Astrocyte (in vitro differentiated cells and primary cell): ENCODE data around the gene RHNO1. TPM values are rescaled to one million over a fixed set of nuclear protein-coding genes. Genes with fewer than 3 reads are reported as not detected.

Experiments
- DNase-seq: peaks from one replicate; pipeline ENCODE4 v3.0.0-alpha.2; 2010; ENCODE audit warnings: low read depth
- FAIRE-seq: peaks from 2 replicates; lab custom pipeline; 2011; peaks lifted over from hg19 to GRCh38; lab: Jason Lieb, UNC
- H2AFZ ChIP-seq: 2 replicates; pipeline ENCODE4 v1.6.0; 2012; ENCODE audit warnings: low read depth, low read length, inconsistent platforms
- H3K27ac ChIP-seq: 2 replicates; pipeline ENCODE4 v1.5.1; 2011; ENCODE audit warnings: low read depth, low read length, inconsistent platforms
- H3K27me3 ChIP-seq: 2 replicates; pipeline ENCODE4 v1.6.0; 2011; ENCODE audit warnings: low read length, inconsistent platforms; ENCODE audit not compliant: insufficient read depth
- H3K36me3 ChIP-seq: 2 replicates; pipeline ENCODE4 v1.5.1; 2011; ENCODE audit warnings: low read length, inconsistent platforms; ENCODE audit not compliant: insufficient read depth
- H3K4me1 ChIP-seq: 2 replicates; pipeline ENCODE4 v1.5.1; 2011; ENCODE audit warnings: low read length, inconsistent platforms; ENCODE audit not compliant: insufficient read depth
- H3K4me2 ChIP-seq: 2 replicates; pipeline ENCODE4 v1.6.0; 2012; ENCODE audit warnings: low read length, inconsistent platforms
- H3K4me3 ChIP-seq: 2 replicates; pipeline ENCODE4 v1.5.1; 2011; ENCODE audit warnings: low read depth, mild to moderate bottlenecking, low read length, inconsistent platforms; ENCODE audit not compliant: insufficient read depth
- H3K79me2 ChIP-seq: 2 replicates; pipeline ENCODE4 v1.6.0; 2012; ENCODE audit warnings: mild to moderate bottlenecking, low read length, inconsistent platforms; ENCODE audit not compliant: insufficient read depth
- H3K9ac ChIP-seq: 2 replicates; pipeline ENCODE4 v1.6.0; 2012; ENCODE audit warnings: mild to moderate bottlenecking, low read length, inconsistent platforms
- H3K9me3 ChIP-seq: 2 replicates; pipeline ENCODE4 v1.5.1; 2012; ENCODE audit warnings: low read depth, mild to moderate bottlenecking, low read length, inconsistent platforms; ENCODE audit not compliant: insufficient read depth
- H4K20me1 ChIP-seq: 2 replicates; pipeline ENCODE4 v1.6.0; 2012; ENCODE audit warnings: low read length, inconsistent platforms; ENCODE audit not compliant: insufficient read depth
- H3K27ac Mint-ChIP-seq: one replicate; pipeline ENCODE4 v1.8.0; 2021; ENCODE audit warnings: mild to moderate bottlenecking, mixed read lengths; ENCODE audit not compliant: unreplicated experiment
- H3K27me3 Mint-ChIP-seq: one replicate; pipeline ENCODE4 v1.8.0; 2021; ENCODE audit warnings: low read depth, mixed read lengths; ENCODE audit not compliant: unreplicated experiment
- H3K36me3 Mint-ChIP-seq: one replicate; pipeline ENCODE4 v1.8.0; 2021; ENCODE audit warnings: low read depth, mixed read lengths; ENCODE audit not compliant: unreplicated experiment
- H3K4me1 Mint-ChIP-seq: one replicate; pipeline ENCODE4 v1.8.0; 2021; ENCODE audit warnings: low read depth, mixed read lengths; ENCODE audit not compliant: unreplicated experiment
- H3K4me3 Mint-ChIP-seq: one replicate; pipeline ENCODE4 v1.8.0; 2021; ENCODE audit warnings: mild to moderate bottlenecking, moderate library complexity, mixed read lengths; ENCODE audit not compliant: unreplicated experiment
- H3K9me3 Mint-ChIP-seq: one replicate; pipeline ENCODE4 v1.8.0; 2021; ENCODE audit warnings: mild to moderate bottlenecking, mixed read lengths; ENCODE audit not compliant: unreplicated experiment
- EZH2 ChIP-seq: IDR thresholded peaks from 2 replicates; pipeline ENCODE4 v1.6.1; 2012; ENCODE audit warnings: mild to moderate bottlenecking, low read length, inconsistent platforms; ENCODE audit not compliant: insufficient read depth
- total RNA-seq: library from RNA; stranded (reverse); gene quantifications from 2 replicates; pipeline ENCODE4 v1.2.1, GENCODE V29; 2021
- TF ChIP-seq, protein P1 (sequence below): IDR thresholded peaks from 2 replicates; pipeline ENCODE4 v1.5.1; 2011; ENCODE audit warnings: low read depth, mild to moderate bottlenecking, inconsistent platforms, low read length, moderate library complexity; ENCODE audit not compliant: insufficient read depth

RHNO1 gene
- total RNA-seq, 1 donor from 2014 or later: 15.0 TPM

DNA sequence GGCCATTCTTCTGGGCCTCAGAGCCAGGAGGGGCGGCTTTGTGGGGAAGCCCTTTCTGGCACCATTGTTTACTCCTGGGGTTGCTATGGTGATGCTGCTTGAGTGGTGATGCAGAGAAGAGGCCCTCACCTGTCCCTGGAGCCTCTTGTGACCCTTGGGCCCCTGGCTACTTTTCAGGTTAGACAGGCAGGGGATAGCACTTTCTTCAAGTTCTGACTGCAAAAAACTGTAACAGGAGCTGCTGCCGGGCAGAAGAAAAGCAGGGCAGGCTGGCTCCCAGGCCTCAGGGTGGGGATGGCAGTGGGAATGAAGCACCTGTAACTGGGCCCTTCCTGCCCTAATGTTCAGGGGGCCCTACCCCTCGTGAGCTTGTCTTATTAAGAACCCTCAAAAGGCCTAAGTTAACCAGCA is 20.0 kb upstream of the RHNO1 start, which contains the start of gene TEX52:
TEX52 (minus strand) TSS at position 19 of the 411 bp plus-strand sequence; CDS start at position 6, 13 bp downstream.
- Histone ChIP-seq H3K4me1 (no peaks in the 10 kb centered on the region), H3K4me2 (no peak within 1 kb of the TSS), H3K27ac (no peak within 1 kb of the TSS), H3K27me3 (no peaks in the 10 kb centered on the region), H3K4me3 (no peak within 1 kb of the TSS), H3K36me3 (peaks cover 10% of the 10 kb centered on the region), H3K79me2 (no peaks in the 10 kb centered on the region), H3K9me3 (no peaks in the 10 kb centered on the region), H2AFZ (no peak within 1 kb of the TSS), H3K9ac (no peak within 1 kb of the TSS), H4K20me1 (no peaks in the 10 kb centered on the region)
- peaks cover 2% of the 10 kb centered on the region for H3K4me1 Mint-ChIP-seq
- TF ChIP-seq, protein P1, sequence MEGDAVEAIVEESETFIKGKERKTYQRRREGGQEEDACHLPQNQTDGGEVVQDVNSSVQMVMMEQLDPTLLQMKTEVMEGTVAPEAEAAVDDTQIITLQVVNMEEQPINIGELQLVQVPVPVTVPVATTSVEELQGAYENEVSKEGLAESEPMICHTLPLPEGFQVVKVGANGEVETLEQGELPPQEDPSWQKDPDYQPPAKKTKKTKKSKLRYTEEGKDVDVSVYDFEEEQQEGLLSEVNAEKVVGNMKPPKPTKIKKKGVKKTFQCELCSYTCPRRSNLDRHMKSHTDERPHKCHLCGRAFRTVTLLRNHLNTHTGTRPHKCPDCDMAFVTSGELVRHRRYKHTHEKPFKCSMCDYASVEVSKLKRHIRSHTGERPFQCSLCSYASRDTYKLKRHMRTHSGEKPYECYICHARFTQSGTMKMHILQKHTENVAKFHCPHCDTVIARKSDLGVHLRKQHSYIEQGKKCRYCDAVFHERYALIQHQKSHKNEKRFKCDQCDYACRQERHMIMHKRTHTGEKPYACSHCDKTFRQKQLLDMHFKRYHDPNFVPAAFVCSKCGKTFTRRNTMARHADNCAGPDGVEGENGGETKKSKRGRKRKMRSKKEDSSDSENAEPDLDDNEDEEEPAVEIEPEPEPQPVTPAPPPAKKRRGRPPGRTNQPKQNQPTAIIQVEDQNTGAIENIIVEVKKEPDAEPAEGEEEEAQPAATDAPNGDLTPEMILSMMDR: no peak
- TF ChIP-seq EZH2: no peak
- FAIRE-seq: no peak
- no peak within 1 kb of the TSS for H3K4me3 Mint-ChIP-seq
- peaks cover 4% of the 10 kb centered on the region for H3K36me3 Mint-ChIP-seq
- no peaks in the 10 kb centered on the region for H3K9me3 Mint-ChIP-seq
- DNase-seq: no peak
- peak within 1 kb of the TSS; percentile 42 for H3K27ac Mint-ChIP-seq
- peaks cover 2% of the 10 kb centered on the region for H3K27me3 Mint-ChIP-seq

- DNase-seq (no peak), FAIRE-seq (no peak)
- Histone ChIP-seq H3K9ac (no peak overlapping the region), H2AFZ (no peak overlapping the region), H3K4me1 (no peaks in the 10 kb centered on the region), H3K27ac (no peak overlapping the region), H3K27me3 (no peaks in the 10 kb centered on the region), H3K9me3 (no peaks in the 10 kb centered on the region), H4K20me1 (no peaks in the 10 kb centered on the region), H3K79me2 (no peaks in the 10 kb centered on the region), H3K4me3 (no peak overlapping the region), H3K4me2 (no peak overlapping the region), H3K36me3 (peaks cover 14% of the 10 kb centered on the region)
- no peak overlapping the region for H3K4me3 Mint-ChIP-seq
- H3K4me1 Mint-ChIP-seq: peaks cover 2% of the 10 kb centered on the region
- peaks cover 2% of the 10 kb centered on the region for H3K27me3 Mint-ChIP-seq
- H3K9me3 Mint-ChIP-seq: no peaks in the 10 kb centered on the region
- peaks cover 4% of the 10 kb centered on the region for H3K36me3 Mint-ChIP-seq
- no peak for TF ChIP-seq EZH2
- TF ChIP-seq, protein P1: no peak
- no peak overlapping the region for H3K27ac Mint-ChIP-seq
Observed at GRCh38 chr12:2857576-2857975, 19.4 kb upstream of the RHNO1 start.

DNA sequence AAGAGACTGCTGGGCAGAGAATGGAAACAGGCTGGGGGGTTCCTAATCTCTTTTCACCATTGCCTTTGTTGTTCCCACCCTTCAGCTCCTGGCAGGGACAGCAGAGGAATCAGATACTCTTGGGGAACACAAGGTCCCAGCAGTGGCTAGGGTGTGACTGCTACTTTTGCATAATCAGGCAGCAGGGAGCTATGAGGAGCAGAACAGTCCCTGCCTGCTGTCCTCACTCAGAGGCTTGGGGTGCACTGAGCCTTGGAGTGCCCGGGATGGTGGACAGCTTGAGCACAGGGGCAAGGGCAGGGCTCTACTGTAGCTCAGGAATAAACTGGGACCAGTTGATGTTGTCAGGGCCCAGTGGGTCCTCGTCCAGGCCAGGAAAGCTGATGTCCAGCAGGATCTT is 18.7 kb upstream of the RHNO1 start:
- FAIRE-seq (no peak), DNase-seq (no peak)
- H3K9ac ChIP-seq: no peak overlapping the region
- Mint-ChIP-seq H3K27me3 (peaks cover 2% of the 10 kb centered on the region), H3K36me3 (peaks cover 4% of the 10 kb centered on the region), H3K4me3 (no peak overlapping the region), H3K27ac (no peak overlapping the region), H3K4me1 (peaks cover 2% of the 10 kb centered on the region), H3K9me3 (no peaks in the 10 kb centered on the region)
- no peak overlapping the region for H3K4me2 ChIP-seq
- no peak for TF ChIP-seq EZH2
- TF ChIP-seq, protein P1: no peak
- H4K20me1 ChIP-seq: no peaks in the 10 kb centered on the region
- H3K79me2 ChIP-seq: no peaks in the 10 kb centered on the region
- no peak overlapping the region for H3K27ac ChIP-seq
- peaks cover 14% of the 10 kb centered on the region for H3K36me3 ChIP-seq
- no peaks in the 10 kb centered on the region for H3K4me1 ChIP-seq
- H3K4me3 ChIP-seq: no peak overlapping the region
- H2AFZ ChIP-seq: no peak overlapping the region
- H3K27me3 ChIP-seq: no peaks in the 10 kb centered on the region
- H3K9me3 ChIP-seq: no peaks in the 10 kb centered on the region
